Muscle layer of colon (tissue), 2 donors: Measurements from ENCODE around the gene CEACAM18.

ENCODE experiments used
- H3K27ac ChIP-seq: one replicate; pipeline ENCODE4 v1.7.0; 2013; ENCODE audit warnings: low read depth, mild to moderate bottlenecking, low read length, moderate library complexity
- H3K27me3 ChIP-seq, 2 donors: one replicate each; pipeline ENCODE4 v1.7.0; 2013; ENCODE audit warnings: low read length in 2 of 2, mild to moderate bottlenecking in 2 of 2; ENCODE audit not compliant: insufficient read depth in 2 of 2, control insufficient read depth in 1 of 2
- H3K36me3 ChIP-seq: one replicate; pipeline ENCODE4 v1.7.0; 2013; ENCODE audit warnings: mild to moderate bottlenecking, low read length; ENCODE audit not compliant: insufficient read depth
- H3K4me1 ChIP-seq: one replicate; pipeline ENCODE4 v1.7.0; 2013; ENCODE audit warnings: mild to moderate bottlenecking, low read length; ENCODE audit not compliant: insufficient read depth
- H3K4me3 ChIP-seq, 2 donors: one replicate each; pipeline ENCODE4 v1.7.0; 2013; ENCODE audit warnings: low read length in 2 of 2, low read depth in 1 of 2, mild to moderate bottlenecking in 1 of 2, moderate library complexity in 1 of 2
- H3K9ac ChIP-seq: one replicate; pipeline ENCODE4 v1.7.0; 2013; ENCODE audit warnings: low read length
- H3K9me3 ChIP-seq: one replicate; pipeline ENCODE4 v1.7.0; 2013; ENCODE audit warnings: mild to moderate bottlenecking, low read length
- donor health status: abdominal sarcoma.
- donor health status: Adenocarcinoma of cecum.

Gene CEACAM18

GRCh38 chr19:51501594-51502263, 23.4 kb downstream of the CEACAM18 start, which contains the start of gene SIGLEC12:
Gene SIGLEC12, minus strand, starts transcription at chr19:51501800. Its CDS starts 67 bp downstream, at chr19:51501733.
- H3K36me3 ChIP-seq, result no peaks in the 10 kb centered on the region

GRCh38 chr19:51503286-51503817, 25.0 kb downstream of the CEACAM18 start:
- Histone ChIP-seq H3K4me1 (no peaks in the 10 kb centered on the region), H3K36me3 (no peaks in the 10 kb centered on the region), H3K27ac (no peak overlapping the region), H3K9ac (no peak overlapping the region), H3K4me3 (no peak overlapping the region), H3K27me3 (no peaks in the 10 kb centered on the region), H3K9me3 (no peaks in the 10 kb centered on the region)

More at GRCh38 chr19:51501594-51502263, 23.4 kb downstream of the CEACAM18 start, which contains the start of gene SIGLEC12:
- Histone ChIP-seq H3K4me1 (no peaks in the 10 kb centered on the region), H3K27me3 (no peaks in the 10 kb centered on the region), H3K9me3 (no peaks in the 10 kb centered on the region), H3K27ac (no peak within 1 kb of the TSS), H3K9ac (no peak within 1 kb of the TSS), H3K4me3 (no peak within 1 kb of the TSS)

- Histone ChIP-seq H3K4me1 (no peaks in the 10 kb centered on the region), H3K4me3 (no peak overlapping the region), H3K9ac (no peak overlapping the region), H3K27me3 (peaks cover 0 to 5% of the 10 kb centered on the region in 2 donors), H3K27ac (no peak overlapping the region), H3K9me3 (no peaks in the 10 kb centered on the region), H3K36me3 (no peaks in the 10 kb centered on the region)
Measured at GRCh38 chr19:51503896-51504295, 25.6 kb downstream of the CEACAM18 start.

- H3K4me3 ChIP-seq, result no peak overlapping the region
- no peak overlapping the region for H3K9ac ChIP-seq
- no peaks in the 10 kb centered on the region for H3K36me3 ChIP-seq
- H3K27ac ChIP-seq, result no peak overlapping the region
- H3K9me3 ChIP-seq, result no peaks in the 10 kb centered on the region
- no peaks in the 10 kb centered on the region for H3K4me1 ChIP-seq
- peaks cover 0 to 9% of the 10 kb centered on the region in 2 donors for H3K27me3 ChIP-seq
Measured at GRCh38 chr19:51505904-51506303, 27.6 kb downstream of the CEACAM18 start.

GRCh38 chr19:51507192-51507591, 28.9 kb downstream of the CEACAM18 start:
- H3K36me3 ChIP-seq, result no peaks in the 10 kb centered on the region
- no peaks in the 10 kb centered on the region for H3K9me3 ChIP-seq
- peaks cover 0 to 9% of the 10 kb centered on the region in 2 donors for H3K27me3 ChIP-seq
- H3K9ac ChIP-seq, result no peak overlapping the region
- no peaks in the 10 kb centered on the region for H3K4me1 ChIP-seq
- no peak overlapping the region for H3K4me3 ChIP-seq
- no peak overlapping the region for H3K27ac ChIP-seq

GRCh38 chr19:51507640-51508058, 29.3 kb downstream of the CEACAM18 start:
- Histone ChIP-seq H3K4me3 (no peak overlapping the region), H3K27ac (no peak overlapping the region), H3K9me3 (no peaks in the 10 kb centered on the region), H3K9ac (no peak overlapping the region), H3K27me3 (peaks cover 0 to 9% of the 10 kb centered on the region in 2 donors), H3K36me3 (no peaks in the 10 kb centered on the region), H3K4me1 (no peaks in the 10 kb centered on the region)

DNA sequence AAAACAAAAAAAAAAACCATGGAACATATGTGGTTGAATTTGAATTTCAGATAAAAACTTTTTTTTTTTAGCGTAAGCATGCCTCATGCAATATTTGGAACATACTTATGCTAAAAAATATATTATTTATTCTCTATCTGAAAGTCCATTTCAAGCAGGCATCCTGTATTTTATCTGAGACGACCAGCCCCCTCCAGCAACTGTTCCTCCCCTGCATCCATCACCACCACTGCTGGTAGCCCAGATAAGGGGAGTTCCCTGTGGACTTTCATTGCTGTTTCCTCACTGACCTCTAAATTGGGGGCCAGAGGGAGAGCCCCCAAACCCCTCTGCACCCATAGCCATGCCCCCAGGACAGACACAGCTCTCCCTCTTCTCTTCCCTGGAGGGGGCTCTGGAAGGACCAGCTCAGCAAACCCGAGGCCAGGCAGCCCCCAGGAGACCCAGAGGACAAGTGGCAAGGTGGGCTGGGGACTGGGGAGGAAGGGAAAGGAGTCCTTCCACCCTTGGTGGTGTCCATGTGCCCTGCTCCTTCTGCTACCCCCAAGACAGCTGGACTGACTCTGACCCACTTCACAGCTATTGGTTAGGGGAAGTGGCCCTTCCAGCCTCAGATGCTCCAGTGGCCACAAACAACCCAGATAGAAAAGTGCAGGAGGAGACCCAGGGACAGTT, 29.9 kb downstream of the CEACAM18 start:
- Histone ChIP-seq H3K36me3 (no peaks in the 10 kb centered on the region), H3K9me3 (no peaks in the 10 kb centered on the region), H3K9ac (no peak overlapping the region), H3K27me3 (peaks cover 0 to 9% of the 10 kb centered on the region in 2 donors), H3K4me1 (no peaks in the 10 kb centered on the region), H3K27ac (no peak overlapping the region), H3K4me3 (no peak overlapping the region)

DNA sequence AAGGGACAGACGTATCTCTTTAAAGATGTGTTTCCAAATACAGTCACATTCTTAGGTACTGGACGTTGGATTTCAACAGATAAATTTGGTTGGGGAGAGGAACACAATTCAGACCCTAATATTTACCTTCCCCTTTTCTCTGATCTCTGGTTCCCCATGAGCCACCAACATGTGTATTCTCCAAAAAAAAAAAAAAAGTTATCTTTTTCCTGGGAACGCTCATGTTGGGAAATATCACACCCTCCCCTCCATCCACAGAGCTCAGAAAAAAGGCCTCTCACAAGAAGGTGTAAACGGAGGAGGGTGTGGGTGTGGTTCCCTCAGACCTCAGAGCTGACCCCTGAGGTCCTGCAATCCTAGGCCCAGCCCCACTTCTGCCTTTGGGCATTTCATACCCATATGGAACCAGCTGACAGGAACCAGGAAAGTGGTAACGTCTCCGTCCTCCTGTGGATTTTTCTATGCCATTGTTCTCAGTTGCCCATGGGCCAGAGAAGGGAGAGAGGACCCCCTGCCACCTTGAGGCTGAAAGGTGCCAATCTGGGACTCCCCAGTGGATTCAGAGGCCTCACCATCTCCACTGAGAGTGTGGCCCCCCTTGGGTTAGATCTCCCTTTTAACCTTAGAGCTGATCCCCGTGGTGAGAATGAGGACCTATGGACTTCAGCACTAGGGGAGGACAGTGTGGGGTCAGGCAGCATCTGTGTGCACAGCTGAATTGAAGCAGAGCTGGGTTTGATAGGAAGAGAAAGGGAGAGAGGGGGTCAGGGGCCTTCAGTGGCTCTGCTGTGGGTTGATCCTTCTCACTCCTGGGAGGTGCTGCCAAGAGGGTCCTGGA, 31.7 kb downstream of the CEACAM18 start:
- Histone ChIP-seq H3K4me3 (no peak overlapping the region), H3K9ac (no peak overlapping the region), H3K9me3 (no peaks in the 10 kb centered on the region), H3K36me3 (no peaks in the 10 kb centered on the region), H3K27ac (no peak overlapping the region), H3K27me3 (peaks cover 0 to 9% of the 10 kb centered on the region in 2 donors), H3K4me1 (no peaks in the 10 kb centered on the region)

GRCh38 chr19:51511353-51511752, 33.0 kb downstream of the CEACAM18 start:
- Histone ChIP-seq H3K4me3 (no peak overlapping the region), H3K27me3 (peaks cover 0 to 9% of the 10 kb centered on the region in 2 donors), H3K9ac (no peak overlapping the region), H3K27ac (no peak overlapping the region), H3K36me3 (no peaks in the 10 kb centered on the region), H3K4me1 (no peaks in the 10 kb centered on the region), H3K9me3 (no peaks in the 10 kb centered on the region)

DNA sequence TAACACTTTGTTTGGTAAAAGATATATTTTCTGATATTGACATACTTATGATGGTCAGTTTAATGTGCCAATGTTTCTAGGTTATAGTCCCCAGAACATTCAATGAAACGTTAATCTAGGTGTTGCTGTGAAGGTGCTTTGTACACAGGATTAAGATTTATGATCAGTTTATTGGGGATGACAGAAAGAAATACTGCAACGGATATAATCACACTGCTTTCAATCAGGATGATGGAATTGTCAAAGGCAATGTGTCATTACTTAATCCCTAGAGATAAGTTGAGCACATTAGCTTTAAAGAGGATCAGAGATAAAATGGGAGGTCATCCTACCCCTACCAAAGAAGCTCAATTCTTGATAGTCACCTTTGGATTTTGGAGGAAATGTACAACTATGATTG, 35.6 kb downstream of the CEACAM18 start:
- H3K4me1 ChIP-seq, result no peaks in the 10 kb centered on the region
- peaks cover 0 to 4% of the 10 kb centered on the region in 2 donors for H3K27me3 ChIP-seq
- no peak overlapping the region for H3K4me3 ChIP-seq
- H3K27ac ChIP-seq, result no peak overlapping the region
- no peak overlapping the region for H3K9ac ChIP-seq
- no peaks in the 10 kb centered on the region for H3K9me3 ChIP-seq
- no peaks in the 10 kb centered on the region for H3K36me3 ChIP-seq

- Histone ChIP-seq H3K36me3 (no peaks in the 10 kb centered on the region), H3K9ac (no peak overlapping the region), H3K9me3 (no peaks in the 10 kb centered on the region), H3K4me3 (no peak overlapping the region), H3K27me3 (no peaks in the 10 kb centered on the region), H3K27ac (no peak overlapping the region), H3K4me1 (no peaks in the 10 kb centered on the region)
Measured at GRCh38 chr19:51514866-51515481, 36.6 kb downstream of the CEACAM18 start.
